GM19372 (cell line): ENCODE results near the gene ANKMY1.
"Not testable (repeated sequence)": the region's sequence is repeated elsewhere in the genome, so short reads cannot be mapped to it uniquely, and the experiment has no call there.

Source experiments
- ATAC-seq: cut with Tn5 transposase; IDR thresholded peaks from one replicate; pipeline ENCODE4 v1.9.1; 2021; ENCODE audit warnings: mild to moderate bottlenecking, low read depth, moderate library complexity; ENCODE audit not compliant: unreplicated experiment

Gene ANKMY1

GRCh38 chr2:240524963-240525718 is 32.6 kb downstream of the ANKMY1 start:
- no peak for ATAC-seq

- no peak for ATAC-seq
Observed at GRCh38 chr2:240523451-240524281, 34.1 kb downstream of the ANKMY1 start.

- ATAC-seq: no peak
Observed at GRCh38 chr2:240522406-240522805, 35.4 kb downstream of the ANKMY1 start.

GRCh38 chr2:240521885-240522284 is 35.9 kb downstream of the ANKMY1 start:
- not testable (repeated sequence) for ATAC-seq

- no peak for ATAC-seq
Observed at GRCh38 chr2:240520974-240521350, 36.8 kb downstream of the ANKMY1 start.

GRCh38 chr2:240520130-240520973 is 37.4 kb downstream of the ANKMY1 start:
- ATAC-seq: no peak

GRCh38 chr2:240519396-240520129 is 38.2 kb downstream of the ANKMY1 start:
- ATAC-seq: no peak

- ATAC-seq: no peak
Observed at GRCh38 chr2:240518981-240519380, 38.8 kb downstream of the ANKMY1 start.

- no peak for ATAC-seq
Observed at GRCh38 chr2:240517342-240517741, 40.4 kb downstream of the ANKMY1 start.

GRCh38 chr2:240514631-240515030 is 43.2 kb downstream of the ANKMY1 start:
- ATAC-seq: no peak

GRCh38 chr2:240513549-240514287 is 44.1 kb downstream of the ANKMY1 start:
- ATAC-seq: peak; percentile 98

- no peak for ATAC-seq
Observed at GRCh38 chr2:240512666-240513535, 44.9 kb downstream of the ANKMY1 start.

GRCh38 chr2:240512109-240512485 is 45.7 kb downstream of the ANKMY1 start:
- no peak for ATAC-seq

GRCh38 chr2:240511351-240512108 is 46.3 kb downstream of the ANKMY1 start:
- no peak for ATAC-seq

GRCh38 chr2:240510513-240511210 is 47.1 kb downstream of the ANKMY1 start:
- no peak for ATAC-seq

- ATAC-seq: no peak
Observed at GRCh38 chr2:240509667-240510512, 47.9 kb downstream of the ANKMY1 start.
